Right cardiac atrium (tissue), 5 donors: ENCODE data around the gene OR8D1. TPM values are rescaled to one million over a fixed set of nuclear protein-coding genes. Genes with fewer than 3 reads are reported as not detected.

Source experiments
- ATAC-seq, 2 donors: fragments of 200-7000 bp; cut with Tn5 transposase; one replicate each; pipeline versions ENCODE4 v1.8.0 to v1.9.1; 2020; ENCODE audit warnings: moderate library complexity in 2 of 2, mild to moderate bottlenecking in 1 of 2
- DNase-seq, 3 donors: peaks; one replicate each; pipeline ENCODE4 v3.0.0-alpha.2; 2020
- H3K27ac ChIP-seq: one replicate; pipeline ENCODE4 v1.5.1; 2013; ENCODE audit warnings: mild to moderate bottlenecking, low read length, control low read depth, moderate library complexity
- H3K27me3 ChIP-seq: one replicate; pipeline ENCODE4 v1.6.1; 2013; ENCODE audit not compliant: control insufficient read depth, insufficient read depth
- H3K4me1 ChIP-seq: one replicate; pipeline ENCODE4 v1.6.1; 2013; ENCODE audit warnings: low read length; ENCODE audit not compliant: control insufficient read depth, insufficient read depth
- H3K4me3 ChIP-seq: one replicate; pipeline ENCODE4 v1.5.1; 2013; ENCODE audit warnings: low read length, control low read depth
- H3K9me3 ChIP-seq: one replicate; pipeline ENCODE4 v1.6.1; 2013; ENCODE audit warnings: low read length; ENCODE audit not compliant: control insufficient read depth
- WGBS: extraction: QIAGEN DNeasy Blood & Tissue Kit; methylation state at CpG from one replicate; pipeline ENCODE4 v1.1.7; 2013; 5-methylcytosine and 5-hydroxymethylcytosine counted together
- intact Hi-C, 4 donors: fragments of 100-400 bp; cut with DNase I; formaldehyde crosslinking; loops; one replicate each; pipeline versions ENCODE4 v1.11.0 to v1.14.0; 2022 to 2023
- polyA plus RNA-seq: library from polyadenylated mRNA; stranded (reverse); fragments of 200-250 nt; gene quantifications from one replicate; pipeline ENCODE4 v1.2.3, GENCODE V29; 2013
- total RNA-seq, 4 donors: library from RNA; stranded (reverse); fragmentation: NEBNext Ultra II Directional; extraction: Animal tissue kit (Norgen Biotek cat#: 25700); gene quantifications; one replicate each; pipeline ENCODE4 v1.2.1, GENCODE V29; 2021
- donor health status: healthy with polysubstance abuse.
- donor health status: DM: no; HTN: yes; CAD: no.
- donor health status: DM: no; HTN: no; CAD: no.
- donor health status: DM: no; HTN: yes; CAD: no; lungs with severe emphysema.
- donor health status: DM: yes; HTN: yes; CAD: no.

OR8D1 gene
- total and polyA plus RNA-seq, 5 donors, result not detected

- Histone ChIP-seq H3K4me3 (no peak overlapping the region), H3K27ac (no peak overlapping the region), H3K27me3 (no peaks in the 10 kb centered on the region), H3K9me3 (no peaks in the 10 kb centered on the region), H3K4me1 (no peaks in the 10 kb centered on the region)
- ATAC-seq, result no peak
- no peak for DNase-seq
- intact Hi-C loops, result no loop called here
- WGBS, result 59% methylated on average over 3 of the region's 3 CpGs
Observed at GRCh38 chr11:124315052-124315451, 1.3 kb upstream of the OR8D1 start.

DNA sequence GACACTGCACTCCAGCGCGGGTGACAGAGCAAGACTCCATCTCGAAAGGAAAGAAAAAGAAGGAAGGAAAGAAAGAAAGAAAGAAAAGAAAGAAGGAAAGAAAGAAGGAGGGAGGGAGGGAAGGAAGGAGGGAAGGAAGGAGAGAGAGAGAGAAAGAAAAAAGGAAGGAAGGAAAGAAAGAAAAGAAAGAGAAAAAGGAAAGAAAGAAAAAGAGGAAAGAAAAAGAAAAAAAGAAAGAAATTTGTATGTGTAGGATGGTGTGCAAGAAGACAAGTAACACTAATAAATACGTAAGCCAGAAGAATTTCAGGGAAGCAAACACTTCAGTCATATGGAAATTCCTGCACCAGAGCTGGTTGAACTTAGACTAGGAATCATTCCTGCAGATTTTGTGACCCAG, 618 bp downstream of the OR8D1 start:
- no peaks in the 10 kb centered on the region for H3K4me1 ChIP-seq
- DNase-seq (no peak), ATAC-seq (no peak)
- 87% methylated on average over 4 of the region's 4 CpGs for whole genome bisulfite sequencing
- H3K9me3 ChIP-seq, result no peaks in the 10 kb centered on the region
- no peaks in the 10 kb centered on the region for H3K27me3 ChIP-seq
- intact Hi-C loops, result no loop called here
- H3K4me3 ChIP-seq, result no peak overlapping the region
- H3K27ac ChIP-seq, result no peak overlapping the region

DNA sequence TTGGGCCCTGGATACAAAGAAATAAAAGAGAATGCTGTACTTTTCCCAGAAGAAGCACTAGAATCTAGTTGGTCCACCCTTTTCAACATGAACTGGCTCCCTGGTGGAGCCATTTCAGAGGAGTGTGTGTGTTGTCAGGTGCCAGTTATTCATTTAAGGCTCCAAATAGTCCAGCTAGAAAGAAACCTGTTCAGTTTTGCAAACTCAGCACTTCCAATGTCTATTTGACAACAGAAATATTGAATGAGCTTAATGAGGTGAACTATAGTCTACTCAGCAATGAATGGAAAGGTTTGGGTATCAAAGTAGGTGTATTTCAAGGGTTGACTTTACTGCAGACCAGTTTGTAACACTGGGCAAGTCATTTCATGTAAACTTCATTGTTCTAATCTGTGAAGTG, 2.1 kb downstream of the OR8D1 start:
- ATAC-seq, result no peak
- no peak overlapping the region for H3K4me3 ChIP-seq
- H3K4me1 ChIP-seq, result no peaks in the 10 kb centered on the region
- DNase-seq, result no peak
- no peak overlapping the region for H3K27ac ChIP-seq
- no peaks in the 10 kb centered on the region for H3K27me3 ChIP-seq
- no peaks in the 10 kb centered on the region for H3K9me3 ChIP-seq
- intact Hi-C loops, result no loop called here

- Histone ChIP-seq H3K27ac (no peak overlapping the region), H3K4me3 (no peak overlapping the region), H3K9me3 (no peaks in the 10 kb centered on the region), H3K4me1 (no peaks in the 10 kb centered on the region), H3K27me3 (no peaks in the 10 kb centered on the region)
- intact Hi-C loops, result no loop called here
- no peak for ATAC-seq
- 75% methylated on average over 5 of the region's 5 CpGs for WGBS
- DNase-seq, result no peak
Observed at GRCh38 chr11:124311269-124311668, 2.5 kb downstream of the OR8D1 start.

GRCh38 chr11:124310721-124311120, 3.0 kb downstream of the OR8D1 start:
- intact Hi-C loops, result no loop called here
- ATAC-seq, result no peak
- Histone ChIP-seq H3K27me3 (no peaks in the 10 kb centered on the region), H3K4me1 (no peaks in the 10 kb centered on the region), H3K4me3 (no peak overlapping the region), H3K27ac (no peak overlapping the region), H3K9me3 (no peaks in the 10 kb centered on the region)
- no peak for DNase-seq

GRCh38 chr11:124307093-124307492, 6.7 kb downstream of the OR8D1 start:
- ATAC-seq, result no peak
- H3K27ac ChIP-seq, result no peak overlapping the region

GRCh38 chr11:124302347-124303125, 11.2 kb downstream of the OR8D1 start:
- intact Hi-C loops, result no loop called here
- WGBS, result 44% methylated on average over 3 of the region's 3 CpGs
- H3K9me3 ChIP-seq, result no peaks in the 10 kb centered on the region
- no peak overlapping the region for H3K27ac ChIP-seq
- H3K4me1 ChIP-seq, result no peaks in the 10 kb centered on the region
- DNase-seq (no peak), ATAC-seq (no peak)
- H3K27me3 ChIP-seq, result no peaks in the 10 kb centered on the region
- no peak overlapping the region for H3K4me3 ChIP-seq

More at GRCh38 chr11:124307093-124307492, 6.7 kb downstream of the OR8D1 start:
- H3K9me3 ChIP-seq, result no peaks in the 10 kb centered on the region
- intact Hi-C loops, result no loop called here
- H3K27me3 ChIP-seq, result no peaks in the 10 kb centered on the region
- H3K4me3 ChIP-seq, result no peak overlapping the region
- no peaks in the 10 kb centered on the region for H3K4me1 ChIP-seq
- no peak for DNase-seq

DNA sequence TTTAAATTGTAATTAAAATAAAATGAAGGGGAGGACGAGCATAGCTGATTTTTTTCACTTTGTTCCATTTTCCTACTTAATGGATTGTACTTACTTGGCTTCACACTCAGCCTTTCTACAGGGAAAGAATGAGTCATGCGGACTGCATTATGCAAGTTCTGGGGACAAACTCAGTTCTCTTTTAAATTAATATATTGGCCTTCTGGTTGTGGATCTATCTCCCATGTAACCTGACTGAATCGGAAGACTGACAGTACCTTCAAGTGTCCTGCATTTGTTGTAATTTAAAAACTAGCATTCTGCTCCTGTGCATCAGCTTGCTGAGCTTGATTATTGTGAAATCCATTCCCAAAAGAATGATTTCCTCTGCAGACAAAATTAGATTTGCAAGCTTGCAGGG, 12.2 kb downstream of the OR8D1 start:
- DNase-seq (no peak), ATAC-seq (no peak)
- H3K27me3 ChIP-seq, result no peaks in the 10 kb centered on the region
- no peak overlapping the region for H3K27ac ChIP-seq
- intact Hi-C loops, result no loop called here
- H3K4me3 ChIP-seq, result no peak overlapping the region
- H3K9me3 ChIP-seq, result no peaks in the 10 kb centered on the region
- no peaks in the 10 kb centered on the region for H3K4me1 ChIP-seq
- 74% methylated on average over 3 of the region's 3 CpGs for WGBS

DNA sequence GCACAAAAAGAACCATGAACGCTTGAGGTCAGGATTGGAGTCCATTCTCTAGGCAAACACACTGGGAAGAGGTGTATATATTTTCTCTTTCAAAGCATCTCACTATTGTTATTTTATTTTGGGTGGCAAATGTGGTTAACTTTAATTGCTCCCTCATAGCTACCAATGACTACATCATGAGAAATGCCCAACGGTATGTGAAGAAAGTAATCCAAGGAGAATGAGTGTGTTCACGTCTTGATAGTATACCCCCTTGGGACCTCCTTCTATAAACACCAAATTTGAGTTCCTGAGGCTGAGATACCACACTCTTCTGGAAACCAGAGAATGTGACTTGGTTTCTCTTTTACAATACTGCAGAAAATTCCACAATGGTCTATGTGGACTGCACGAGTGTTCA, 15.8 kb downstream of the OR8D1 start:
- intact Hi-C loops, result no loop called here
- Histone ChIP-seq H3K4me3 (no peak overlapping the region), H3K9me3 (no peaks in the 10 kb centered on the region), H3K27ac (no peak overlapping the region), H3K27me3 (no peaks in the 10 kb centered on the region), H3K4me1 (no peaks in the 10 kb centered on the region)
- DNase-seq (no peak), ATAC-seq (no peak)
- WGBS, result 79% methylated on average over 4 of the region's 4 CpGs

DNA sequence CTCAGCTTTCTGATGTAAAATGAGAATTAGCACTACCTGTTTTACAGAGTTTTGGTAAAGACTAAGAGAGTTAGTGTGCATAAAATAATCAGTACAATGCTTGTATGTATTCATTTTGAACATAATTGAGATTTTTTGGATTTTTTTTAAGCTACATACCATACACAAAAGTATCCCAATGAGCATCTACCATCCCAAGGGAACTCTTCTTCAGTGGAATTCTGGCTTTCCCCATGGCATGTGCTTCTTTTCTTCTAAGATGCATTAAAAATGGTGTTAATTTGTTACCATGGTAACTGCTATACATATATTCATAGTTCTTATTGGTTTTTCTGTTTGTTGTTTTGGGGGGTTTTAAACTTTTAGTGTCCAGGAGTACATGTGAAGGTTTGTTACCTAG, 17.7 kb downstream of the OR8D1 start:
- no peak for DNase-seq
- Histone ChIP-seq H3K9me3 (no peaks in the 10 kb centered on the region), H3K27me3 (no peaks in the 10 kb centered on the region), H3K27ac (no peak overlapping the region), H3K4me3 (no peak overlapping the region), H3K4me1 (no peaks in the 10 kb centered on the region)
- intact Hi-C loops, result no loop called here
- no peak for ATAC-seq

- H3K4me3 ChIP-seq, result no peak overlapping the region
- H3K9me3 ChIP-seq, result no peaks in the 10 kb centered on the region
- no peak overlapping the region for H3K27ac ChIP-seq
- H3K27me3 ChIP-seq, result no peaks in the 10 kb centered on the region
- ATAC-seq, result no peak
- intact Hi-C loops, result no loop called here
- 66% methylated on average over 1 of the region's 1 CpG for WGBS
- no peak for DNase-seq
- no peaks in the 10 kb centered on the region for H3K4me1 ChIP-seq
Observed at GRCh38 chr11:124294687-124295086, 19.1 kb downstream of the OR8D1 start.
